Heart right ventricle (tissue), 16 donors: Measurements from ENCODE around the gene ACVR2A. TPM values are rescaled to one million over a fixed set of nuclear protein-coding genes. Genes with fewer than 3 reads are reported as not detected.

Source experiments
- ATAC-seq, 8 donors: fragments of 200-7000 bp; cut with Tn5 transposase; one replicate each; pipeline ENCODE4 v1.9.1; 2020; ENCODE audit warnings: mild to moderate bottlenecking in 8 of 8, moderate library complexity in 8 of 8, moderate number of reproducible peaks in 1 of 8
- DNase-seq, 2 donors: peaks; one replicate each; pipeline ENCODE4 v3.0.0-alpha.2; 2020
- H3K27ac ChIP-seq, 10 donors: fragments of 200-600 bp; sonication (generic) in 2 of 10; one replicate each; pipeline versions ENCODE4 v1.5.0 to v1.8.0; 2020 to 2022; ENCODE audit warnings: mild to moderate bottlenecking in 3 of 10
- H3K27me3 ChIP-seq, 7 donors: fragments of 200-600 bp; one replicate each; pipeline ENCODE4 v1.8.0; 2021 to 2022; ENCODE audit warnings: mild to moderate bottlenecking in 2 of 7
- H3K36me3 ChIP-seq, 9 donors: fragments of 200-600 bp; sonication (generic) in 1 of 9; one replicate each; pipeline versions ENCODE4 v1.5.0 to v1.8.0; 2020 to 2022; ENCODE audit warnings: mild to moderate bottlenecking in 2 of 9
- H3K4me1 ChIP-seq, 9 donors: fragments of 200-600 bp; sonication (generic) in 1 of 9; one replicate each; pipeline versions ENCODE4 v1.5.0 to v1.8.0; 2020 to 2022; ENCODE audit warnings: mild to moderate bottlenecking in 4 of 9
- H3K4me3 ChIP-seq, 10 donors: fragments of 200-600 bp; sonication (generic) in 2 of 10; one replicate each; pipeline versions ENCODE4 v1.5.0 to v1.8.0; 2020 to 2022; ENCODE audit warnings: mild to moderate bottlenecking in 7 of 10, moderate library complexity in 2 of 10
- H3K9me3 ChIP-seq, 11 donors: fragments of 200-600 bp in 10 of 11; sonication (generic) in 2 of 11; one replicate each; pipeline versions ENCODE4 v1.5.0 to v1.8.0; 2013 to 2022; ENCODE audit warnings: mild to moderate bottlenecking in 2 of 11, control low read depth in 1 of 11, moderate library complexity in 1 of 11
- WGBS, 2 donors: extraction: QIAGEN DNeasy Blood & Tissue Kit; methylation state at CpG; one replicate each; pipeline ENCODE4 v1.1.7; 2013; ENCODE audit warnings: inconsistent platforms in 1 of 2; 5-methylcytosine and 5-hydroxymethylcytosine counted together
- intact Hi-C, 10 donors: fragments of 100-400 bp; cut with DNase I; formaldehyde crosslinking; loops; one replicate each; pipeline versions ENCODE4 v1.11.1 to v1.14.2; 2022
- polyA plus RNA-seq, 2 donors: library from polyadenylated mRNA; stranded (reverse); fragments of 200-250 nt; gene quantifications; one replicate each; pipeline ENCODE4 v1.2.3, GENCODE V29; 2013
- total RNA-seq, 10 donors: library from RNA; stranded (reverse); fragmentation: NEBNext Ultra II Directional in 3 of 10; extraction: Animal tissue kit (Norgen Biotek cat#: 25700) in 3 of 10; gene quantifications; one replicate each; pipeline versions ENCODE4 v1.2.1 to v1.2.4, GENCODE V29; 2021 to 2023
- TF ChIP-seq, protein P1 (sequence below), 9 donors: fragments of 200-600 bp; sonication (generic) in 2 of 9; IDR thresholded peaks; one replicate each; pipeline versions ENCODE4 v1.5.0 to v1.8.0; 2021 to 2022; ENCODE audit warnings: antibody characterized with exemption in 9 of 9, mild to moderate bottlenecking in 5 of 9, moderate library complexity in 1 of 9
- donor health status: Arrhythmogenic right ventricular cardiomyopathy.
- donor health status: ischemic (EF 13 %, LVEDD 7.1; RV severe dilation, severe dysfunction).
- donor health status: healthy with polysubstance abuse.
- donor health status: DM: no; HTN: yes; CAD: no.
- donor health status: DM: no; HTN: no; CAD: no.
- donor health status: ischemic (EF 25% LVEDD 6.9; RV normal size, moderate dysfunction).
- donor health status: ischemic (EF 25% LVEDD 5.7; RV mildly dilated, moderate dysfunction).
- donor health status: healthy.
- donor health status: DM: yes; HTN: yes; CAD: no.
- donor health status: Ischemic cardiomyopathy.
- donor health status: ischemic (EF 35%, LVEDD 5.7; RV mildly dilated, moderate dysfunction).
- donor health status: nonischemic (EF 11% LVEDD 7.7; RV severe dilation, severe dysfunction).
- donor health status: DM: yes; HTN: yes; CAD: no.
- donor health status: PGD.
- donor health status: ischemic (EF 29% LVEDD 5.4; RV normal size, mild dysfunction).
- donor health status: nonischemic (EF 23%, LVEDD 6.1; RV moderate dilation, normal function).

Gene ACVR2A
- total and polyA plus RNA-seq, 12 donors = 2.7 to 14.4 (median 11.2) TPM

DNA sequence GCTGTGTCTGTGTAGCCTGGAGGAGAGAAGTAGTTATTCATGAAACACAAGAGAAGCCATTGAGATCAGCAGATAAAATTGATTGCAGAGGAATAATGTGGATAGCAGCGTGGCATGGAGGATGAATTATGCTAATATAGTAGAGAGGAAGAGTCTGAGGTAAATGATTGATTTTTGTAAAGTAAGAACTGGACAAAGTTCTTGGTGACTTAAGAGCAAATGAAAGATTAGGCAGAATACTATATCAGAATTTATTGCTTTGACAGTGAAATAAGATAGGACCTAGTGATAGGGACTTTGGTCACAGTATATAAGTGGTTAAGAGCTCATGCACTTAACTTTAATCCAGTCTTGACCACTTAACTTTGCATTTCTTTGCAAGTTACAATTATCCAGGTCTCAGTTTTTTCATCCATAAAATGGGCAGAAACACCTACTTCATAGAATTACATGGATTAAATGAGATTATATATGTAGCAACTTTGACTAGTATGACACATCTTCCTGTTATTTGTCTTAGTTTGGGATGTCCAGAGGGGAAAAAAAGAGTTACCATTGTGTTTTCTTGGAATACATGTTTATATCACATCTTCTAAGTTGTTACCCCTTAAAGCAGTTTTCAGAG, 29.1 kb downstream of the ACVR2A start:
- DNase-seq (no peak), ATAC-seq (no peak)
- no peak overlapping the region for H3K4me3 ChIP-seq
- no peak overlapping the region for H3K27ac ChIP-seq
- WGBS, 2 donors = 94 to 99% methylated on average over 1 of the region's 1 CpG
- H3K9me3 ChIP-seq = no peaks in the 10 kb centered on the region
- TF ChIP-seq, protein P1, sequence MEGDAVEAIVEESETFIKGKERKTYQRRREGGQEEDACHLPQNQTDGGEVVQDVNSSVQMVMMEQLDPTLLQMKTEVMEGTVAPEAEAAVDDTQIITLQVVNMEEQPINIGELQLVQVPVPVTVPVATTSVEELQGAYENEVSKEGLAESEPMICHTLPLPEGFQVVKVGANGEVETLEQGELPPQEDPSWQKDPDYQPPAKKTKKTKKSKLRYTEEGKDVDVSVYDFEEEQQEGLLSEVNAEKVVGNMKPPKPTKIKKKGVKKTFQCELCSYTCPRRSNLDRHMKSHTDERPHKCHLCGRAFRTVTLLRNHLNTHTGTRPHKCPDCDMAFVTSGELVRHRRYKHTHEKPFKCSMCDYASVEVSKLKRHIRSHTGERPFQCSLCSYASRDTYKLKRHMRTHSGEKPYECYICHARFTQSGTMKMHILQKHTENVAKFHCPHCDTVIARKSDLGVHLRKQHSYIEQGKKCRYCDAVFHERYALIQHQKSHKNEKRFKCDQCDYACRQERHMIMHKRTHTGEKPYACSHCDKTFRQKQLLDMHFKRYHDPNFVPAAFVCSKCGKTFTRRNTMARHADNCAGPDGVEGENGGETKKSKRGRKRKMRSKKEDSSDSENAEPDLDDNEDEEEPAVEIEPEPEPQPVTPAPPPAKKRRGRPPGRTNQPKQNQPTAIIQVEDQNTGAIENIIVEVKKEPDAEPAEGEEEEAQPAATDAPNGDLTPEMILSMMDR (IDR thresholded peaks at IDR 0.05) = no peak
- intact Hi-C loops = no loop called here
- H3K27me3 ChIP-seq = no peaks in the 10 kb centered on the region
- H3K36me3 ChIP-seq = no peaks in the 10 kb centered on the region
- peaks cover 0 to 60% (median 10%) of the 10 kb centered on the region in 9 donors for H3K4me1 ChIP-seq

DNA sequence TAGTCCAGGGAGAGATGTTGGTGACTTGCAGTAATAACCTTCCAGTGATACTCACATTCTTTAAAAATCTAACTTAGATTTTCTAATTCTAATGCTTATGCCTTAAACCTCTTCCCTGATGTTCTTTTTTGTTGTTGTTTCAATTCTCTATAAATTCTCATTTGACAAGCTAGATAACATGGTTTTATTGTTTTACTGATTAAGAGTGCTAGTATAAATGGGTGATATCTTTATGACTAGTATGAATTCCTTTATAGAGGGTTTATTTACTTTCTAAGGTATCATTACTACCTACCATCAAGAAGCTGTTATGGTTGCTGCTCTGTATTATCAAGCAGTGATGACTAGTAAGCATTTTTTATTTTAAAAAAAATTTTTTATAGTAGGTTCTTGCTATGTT, 35.0 kb downstream of the ACVR2A start:
- TF ChIP-seq, protein P1 (IDR thresholded peaks at IDR 0.05) = no peak
- no peaks in the 10 kb centered on the region for H3K27me3 ChIP-seq
- DNase-seq (no peak), ATAC-seq (no peak)
- no peak overlapping the region for H3K4me3 ChIP-seq
- intact Hi-C loops = no loop called here
- H3K27ac ChIP-seq = no peak overlapping the region
- H3K4me1 ChIP-seq = peaks cover 0 to 86% (median 36%) of the 10 kb centered on the region in 9 donors
- no peaks in the 10 kb centered on the region for H3K9me3 ChIP-seq
- no peaks in the 10 kb centered on the region for H3K36me3 ChIP-seq

- ATAC-seq (no peak), DNase-seq (no peak)
- no peak overlapping the region for H3K27ac ChIP-seq
- intact Hi-C loops = no loop called here
- no peaks in the 10 kb centered on the region for H3K9me3 ChIP-seq
- peaks cover 0 to 69% (median 36%) of the 10 kb centered on the region in 9 donors for H3K4me1 ChIP-seq
- TF ChIP-seq, protein P1 (IDR thresholded peaks at IDR 0.05) = no peak
- H3K27me3 ChIP-seq = no peaks in the 10 kb centered on the region
- no peak overlapping the region for H3K4me3 ChIP-seq
- no peaks in the 10 kb centered on the region for H3K36me3 ChIP-seq
Measured at GRCh38 chr2:147882631-147883030, 37.8 kb downstream of the ACVR2A start.

- no peak overlapping the region for H3K27ac ChIP-seq
- no peaks in the 10 kb centered on the region for H3K27me3 ChIP-seq
- ATAC-seq (no peak), DNase-seq (no peak)
- H3K4me3 ChIP-seq = no peak overlapping the region
- peaks cover 0 to 62% (median 40%) of the 10 kb centered on the region in 9 donors for H3K4me1 ChIP-seq
- no peaks in the 10 kb centered on the region for H3K9me3 ChIP-seq
- TF ChIP-seq, protein P1 (IDR thresholded peaks at IDR 0.05) = no peak
- intact Hi-C loops = no loop called here
- H3K36me3 ChIP-seq = no peaks in the 10 kb centered on the region
Measured at GRCh38 chr2:147884830-147885229, 40.0 kb downstream of the ACVR2A start.
